Suprapubic skin (tissue), 4 donors: Measurements from ENCODE around the gene SRPX. TPM values are rescaled to one million over a fixed set of nuclear protein-coding genes. Genes with fewer than 3 reads are reported as not detected.

Experiments used
- DNase-seq, 2 donors: peaks; one replicate each; pipeline ENCODE4 v3.0.0-alpha.2; 2019; ENCODE audit warnings: low spot score in 2 of 2
- H3K27ac ChIP-seq: fragments of 200-600 bp; sonication (generic); one replicate; pipeline ENCODE4 v1.5.1; 2019
- H3K27me3 ChIP-seq: fragments of 200-600 bp; sonication (generic); one replicate; pipeline ENCODE4 v1.5.1; 2019
- H3K36me3 ChIP-seq: fragments of 200-600 bp; sonication (generic); one replicate; pipeline ENCODE4 v1.5.1; 2019
- H3K4me1 ChIP-seq: fragments of 200-600 bp; sonication (generic); one replicate; pipeline ENCODE4 v1.5.1; 2019
- H3K4me3 ChIP-seq: fragments of 200-600 bp; sonication (generic); one replicate; pipeline ENCODE4 v1.5.1; 2019; ENCODE audit warnings: mild to moderate bottlenecking
- H3K9me3 ChIP-seq: fragments of 200-600 bp; sonication (generic); one replicate; pipeline ENCODE4 v1.5.1; 2019
- CTCF ChIP-seq, 2 donors: fragments of 200-600 bp in 1 of 2; fragments of 450-650 bp in 1 of 2; sonication (generic) in 1 of 2; IDR thresholded peaks; one replicate each; pipeline ENCODE4 v1.5.1; 2016 to 2019; ENCODE audit warnings: antibody characterized with exemption in 2 of 2, mild to moderate bottlenecking in 1 of 2, moderate library complexity in 1 of 2
- EP300 ChIP-seq: sonication (generic); formaldehyde crosslinking; IDR thresholded peaks from one replicate; pipeline ENCODE4 v1.6.1; 2017; ENCODE audit warnings: antibody characterized with exemption
- POLR2A ChIP-seq, 2 donors: fragments of 450-650 bp; IDR thresholded peaks; one replicate each; pipeline ENCODE4 v1.6.1; 2017; ENCODE audit warnings: antibody characterized with exemption in 2 of 2, mild to moderate bottlenecking in 2 of 2, moderate library complexity in 2 of 2
- POLR2AphosphoS5 ChIP-seq, 3 donors: sonication (generic); formaldehyde crosslinking; IDR thresholded peaks; one replicate each; pipeline ENCODE4 v1.6.1; 2017; ENCODE audit warnings: antibody characterized with exemption in 3 of 3
- WGBS: methylation state at CpG from one replicate; pipeline ENCODE4 v1.1.5; 2018; 5-methylcytosine and 5-hydroxymethylcytosine counted together
- total RNA-seq, 4 donors: library from RNA; depleted of rRNA; stranded (reverse); fragments of >200 nt; gene quantifications; one replicate each; pipeline ENCODE4 v1.1.0, GENCODE V29; 2016

Gene SRPX
- total RNA-seq, 4 donors from 2014 or later: 18.4 to 46.5 (median 36.4) TPM

GRCh38 chrX:38154818-38155217 is 65.9 kb downstream of the SRPX start:
- no peaks in the 10 kb centered on the region for H3K36me3 ChIP-seq
- no peak for DNase-seq
- 33% methylated on average over 2 of the region's 2 CpGs for WGBS
- no peaks in the 10 kb centered on the region for H3K9me3 ChIP-seq
- no peak overlapping the region for H3K27ac ChIP-seq
- no peaks in the 10 kb centered on the region for H3K4me1 ChIP-seq
- no peaks in the 10 kb centered on the region for H3K27me3 ChIP-seq
- no peak overlapping the region for H3K4me3 ChIP-seq
- TF ChIP-seq EP300 (no peak), POLR2AphosphoS5 (IDR thresholded peaks at IDR 0.05) (no peak), POLR2A (IDR thresholded peaks at IDR 0.05) (no peak), CTCF (IDR thresholded peaks at IDR 0.05) (no peak)

- TF ChIP-seq POLR2AphosphoS5 (IDR thresholded peaks at IDR 0.05): no peak
- no peak for TF ChIP-seq POLR2A (IDR thresholded peaks at IDR 0.05)
- no peak for TF ChIP-seq CTCF (IDR thresholded peaks at IDR 0.05)
- TF ChIP-seq EP300: no peak
- Histone ChIP-seq H3K9me3 (no peaks in the 10 kb centered on the region), H3K27ac (no peak overlapping the region), H3K4me3 (no peak overlapping the region), H3K4me1 (no peaks in the 10 kb centered on the region), H3K36me3 (no peaks in the 10 kb centered on the region), H3K27me3 (no peaks in the 10 kb centered on the region)
- DNase-seq: no peak
- WGBS: 57% methylated on average over 5 of the region's 5 CpGs
These were observed 66.3 kb downstream of the SRPX start for GRCh38 chrX:38154340-38154739.

DNA sequence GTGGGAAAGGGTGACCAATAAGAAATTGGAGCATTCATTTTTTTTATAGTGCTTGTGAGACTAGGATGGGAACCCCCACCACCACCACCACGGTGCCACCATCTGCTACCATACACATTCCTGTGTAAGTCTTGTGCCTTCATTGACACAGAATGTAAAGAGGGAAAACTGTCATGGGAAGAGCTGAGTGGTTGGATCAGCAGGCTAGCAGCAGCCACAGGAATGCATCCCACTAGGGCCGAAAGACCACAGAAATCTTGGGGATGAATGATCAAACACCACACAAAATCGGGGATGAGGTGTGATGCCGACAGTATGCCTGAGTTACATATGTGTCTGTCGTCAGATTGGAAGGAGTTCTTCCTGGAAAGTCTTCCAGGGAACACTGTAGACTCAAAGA is 69.2 kb downstream of the SRPX start:
- WGBS: 66% methylated on average over 5 of the region's 5 CpGs
- Histone ChIP-seq H3K27ac (no peak overlapping the region), H3K27me3 (no peaks in the 10 kb centered on the region), H3K36me3 (no peaks in the 10 kb centered on the region), H3K4me1 (no peaks in the 10 kb centered on the region), H3K4me3 (no peak overlapping the region), H3K9me3 (no peaks in the 10 kb centered on the region)
- TF ChIP-seq EP300: no peak
- no peak for TF ChIP-seq POLR2AphosphoS5 (IDR thresholded peaks at IDR 0.05)
- no peak for TF ChIP-seq CTCF (IDR thresholded peaks at IDR 0.05)
- TF ChIP-seq POLR2A (IDR thresholded peaks at IDR 0.05): no peak
- DNase-seq: no peak

GRCh38 chrX:38150993-38151392 is 69.7 kb downstream of the SRPX start:
- Histone ChIP-seq H3K27ac (no peak overlapping the region), H3K4me3 (no peak overlapping the region), H3K4me1 (no peaks in the 10 kb centered on the region), H3K36me3 (no peaks in the 10 kb centered on the region), H3K27me3 (no peaks in the 10 kb centered on the region), H3K9me3 (no peaks in the 10 kb centered on the region)
- TF ChIP-seq POLR2AphosphoS5 (IDR thresholded peaks at IDR 0.05) (no peak), EP300 (no peak), CTCF (IDR thresholded peaks at IDR 0.05) (no peak), POLR2A (IDR thresholded peaks at IDR 0.05) (no peak)
- 75% methylated on average over 4 of the region's 4 CpGs for WGBS
- DNase-seq: no peak

DNA sequence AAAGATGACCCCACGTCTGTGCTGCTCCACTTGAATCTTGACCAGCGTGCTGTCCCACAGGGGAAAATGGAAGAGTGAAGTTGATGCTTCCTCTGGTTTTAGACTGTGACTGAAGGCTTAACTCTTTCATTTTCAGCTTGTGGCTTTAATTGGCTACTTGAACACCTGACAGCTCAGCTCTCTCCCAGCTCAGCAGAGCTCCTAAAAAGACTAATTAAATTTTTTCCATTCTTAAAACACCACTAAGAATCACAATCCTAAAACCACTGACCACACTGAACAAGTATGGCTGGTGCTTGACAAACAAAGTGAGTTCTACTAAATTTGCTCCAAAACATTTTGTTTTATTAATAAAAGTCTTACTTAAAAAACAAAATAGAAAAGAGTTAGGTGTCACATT is 71.7 kb downstream of the SRPX start:
- Histone ChIP-seq H3K9me3 (no peaks in the 10 kb centered on the region), H3K27me3 (no peaks in the 10 kb centered on the region), H3K36me3 (no peaks in the 10 kb centered on the region), H3K4me1 (no peaks in the 10 kb centered on the region), H3K4me3 (no peak overlapping the region), H3K27ac (no peak overlapping the region)
- 67% methylated on average over 2 of the region's 2 CpGs for WGBS
- no peak for TF ChIP-seq POLR2AphosphoS5 (IDR thresholded peaks at IDR 0.05)
- DNase-seq: no peak

GRCh38 chrX:38142610-38143009 is 78.1 kb downstream of the SRPX start:
- no peaks in the 10 kb centered on the region for H3K4me1 ChIP-seq
- H3K27ac ChIP-seq: no peak overlapping the region
- H3K36me3 ChIP-seq: no peaks in the 10 kb centered on the region
- H3K4me3 ChIP-seq: no peak overlapping the region
- 71% methylated on average over 1 of the region's 1 CpG for WGBS
- TF ChIP-seq CTCF (IDR thresholded peaks at IDR 0.05): no peak
- TF ChIP-seq POLR2AphosphoS5 (IDR thresholded peaks at IDR 0.05): no peak
- no peak for TF ChIP-seq EP300
- no peak for TF ChIP-seq POLR2A (IDR thresholded peaks at IDR 0.05)
- no peaks in the 10 kb centered on the region for H3K9me3 ChIP-seq
- DNase-seq: no peak
- H3K27me3 ChIP-seq: no peaks in the 10 kb centered on the region
